GM18873 (cell line): ENCODE measurements around the gene SCYGR6.
"Not testable (repeated sequence)": the region's sequence is repeated elsewhere in the genome, so short reads cannot be mapped to it uniquely, and the experiment has no call there.

Experiments used
- ATAC-seq: cut with Tn5 transposase; IDR thresholded peaks from one replicate; pipeline ENCODE4 v1.9.1; 2021; ENCODE audit warnings: mild to moderate bottlenecking, moderate library complexity, moderate number of reproducible peaks; ENCODE audit not compliant: unreplicated experiment, low FRiP score

Gene SCYGR6, protein sequence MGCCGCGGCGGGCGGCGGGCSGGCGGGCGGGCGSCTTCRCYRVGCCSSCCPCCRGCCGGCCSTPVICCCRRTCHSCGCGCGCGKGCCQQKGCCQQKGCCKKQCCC

GRCh38 chr2:227724394-227725039, at the start of gene SCYGR6:
SCYGR6 (minus strand) TSS chr2:227724757; CDS start chr2:227724757, 0 bp downstream.
- no peak for ATAC-seq

- ATAC-seq = no peak
These were observed 49.6 kb upstream of the SCYGR6 start for GRCh38 chr2:227774011-227774624.

- no peak for ATAC-seq
These were observed 48.4 kb upstream of the SCYGR6 start for GRCh38 chr2:227772932-227773331.

- no peak for ATAC-seq
These were observed 47.7 kb upstream of the SCYGR6 start for GRCh38 chr2:227772197-227772661.

- no peak for ATAC-seq
These were observed 43.3 kb upstream of the SCYGR6 start for GRCh38 chr2:227767830-227768229.

GRCh38 chr2:227766373-227766883, 41.9 kb upstream of the SCYGR6 start:
- ATAC-seq = peak; percentile 89

- ATAC-seq = no peak
These were observed 41.3 kb upstream of the SCYGR6 start for GRCh38 chr2:227765788-227766372.

DNA sequence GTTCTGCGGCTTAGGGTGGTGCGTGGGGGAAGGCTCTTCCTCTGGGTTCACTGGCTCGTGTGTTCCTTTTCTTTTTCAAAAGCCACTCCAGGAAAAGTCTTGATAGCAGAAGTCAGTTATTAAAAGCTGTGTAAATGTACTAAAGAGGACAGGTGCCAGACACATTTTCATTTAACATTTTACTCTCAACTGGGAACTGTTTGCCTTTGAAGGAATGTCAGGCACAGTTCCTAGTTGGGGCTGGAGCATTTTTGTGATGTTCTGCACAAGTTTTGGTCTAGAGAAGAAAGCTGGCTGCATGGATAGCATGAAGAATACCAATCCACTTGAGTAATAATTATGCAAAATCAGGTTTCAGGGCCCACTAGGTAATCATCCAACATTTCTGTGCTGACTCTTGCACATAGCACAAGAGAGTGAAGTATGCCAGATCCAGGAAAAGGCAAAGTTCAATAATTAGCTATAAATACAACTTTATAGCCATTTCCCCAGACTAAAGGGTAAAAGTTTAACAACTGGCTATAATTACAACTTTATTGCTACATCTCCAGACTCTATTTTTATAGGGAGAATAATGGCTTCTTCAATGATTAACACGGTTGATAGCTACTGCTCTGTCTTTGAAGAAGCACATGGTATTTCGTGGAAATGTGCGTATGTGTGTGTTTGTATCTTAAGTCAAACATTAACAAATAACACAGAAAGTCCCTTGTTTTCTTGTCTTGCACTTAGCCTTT, 37.4 kb upstream of the SCYGR6 start:
- ATAC-seq = no peak

DNA sequence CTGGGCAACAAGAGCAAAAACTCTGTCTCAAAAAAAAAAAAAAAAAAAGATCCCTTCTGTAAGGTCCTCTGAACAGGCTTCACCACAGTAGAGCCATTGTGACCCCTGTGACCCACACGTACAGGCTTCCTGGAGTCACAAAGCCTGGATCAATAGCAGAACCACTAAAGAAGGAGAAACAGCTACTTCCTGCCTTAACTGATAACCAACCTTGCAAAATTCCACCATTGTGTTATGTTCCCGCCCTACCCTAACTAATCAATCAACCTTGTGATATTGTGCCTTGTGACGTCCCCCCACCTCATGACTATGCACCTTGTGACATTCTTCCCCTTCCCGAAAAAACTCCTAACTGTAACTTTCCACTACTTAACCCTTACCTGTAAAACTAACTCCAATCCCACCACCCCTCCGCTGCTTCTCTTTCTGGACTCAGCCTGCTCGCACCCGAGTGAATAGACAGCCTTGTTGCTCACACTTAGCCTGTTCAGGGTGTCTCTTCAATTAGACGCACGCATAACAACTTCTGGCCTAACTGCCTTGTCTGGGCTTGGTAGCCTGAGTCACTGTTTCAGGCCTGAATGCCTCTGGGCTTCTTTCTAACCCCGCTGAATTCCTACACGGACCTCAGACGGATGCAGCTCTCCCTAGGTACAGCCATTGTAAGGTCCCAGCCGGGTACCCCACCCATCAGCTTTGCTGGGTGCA, 35.0 kb upstream of the SCYGR6 start:
- no peak for ATAC-seq

DNA sequence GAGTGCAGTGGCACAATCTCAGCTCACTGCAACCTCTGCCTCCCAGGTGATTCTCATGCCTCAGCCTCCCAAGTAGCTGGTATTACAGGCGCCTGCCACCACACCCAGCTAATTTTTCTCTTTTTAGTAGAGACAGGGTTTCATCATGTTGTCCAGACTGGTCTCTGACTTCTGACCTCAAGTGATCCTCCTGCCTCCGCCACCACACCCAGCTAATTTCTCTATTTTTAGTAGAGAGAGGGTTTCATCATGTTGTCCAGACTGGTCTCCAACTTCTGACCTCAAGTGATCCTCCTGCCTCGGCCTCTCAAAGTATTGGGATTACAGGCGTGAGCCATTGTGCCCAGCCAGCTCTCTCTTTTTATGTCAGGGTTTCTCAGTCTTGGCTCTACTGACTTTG, 31.7 kb upstream of the SCYGR6 start:
- not testable (repeated sequence) for ATAC-seq

- no peak for ATAC-seq
These were observed 23.5 kb upstream of the SCYGR6 start for GRCh38 chr2:227748079-227748478.

GRCh38 chr2:227745594-227745993, 21.0 kb upstream of the SCYGR6 start, which contains the start of gene SCYGR8:
SCYGR8 (plus strand) TSS chr2:227745894; CDS start chr2:227745894, 0 bp downstream.
- no peak for ATAC-seq

GRCh38 chr2:227740705-227741104, 16.1 kb upstream of the SCYGR6 start:
- not testable (repeated sequence) for ATAC-seq

DNA sequence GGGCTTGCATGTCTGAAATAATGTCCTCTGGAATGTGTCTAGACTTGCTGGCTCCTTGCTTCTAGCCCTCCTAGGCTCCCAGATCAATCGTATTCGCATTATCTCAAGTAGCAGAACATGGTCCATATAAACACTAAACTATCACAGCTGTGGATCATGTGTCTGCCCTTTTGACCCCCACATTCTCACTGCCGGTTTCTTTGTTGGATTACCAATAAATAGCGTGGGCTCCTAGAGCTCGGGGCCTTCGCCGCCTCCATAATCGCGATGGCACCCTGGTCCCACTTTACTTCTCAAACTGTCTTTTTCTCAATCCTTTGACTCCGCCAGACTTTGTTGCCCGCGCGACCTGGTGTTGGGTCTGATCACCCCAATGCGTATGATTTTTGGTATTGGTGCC, 14.8 kb upstream of the SCYGR6 start:
- no peak for ATAC-seq

DNA sequence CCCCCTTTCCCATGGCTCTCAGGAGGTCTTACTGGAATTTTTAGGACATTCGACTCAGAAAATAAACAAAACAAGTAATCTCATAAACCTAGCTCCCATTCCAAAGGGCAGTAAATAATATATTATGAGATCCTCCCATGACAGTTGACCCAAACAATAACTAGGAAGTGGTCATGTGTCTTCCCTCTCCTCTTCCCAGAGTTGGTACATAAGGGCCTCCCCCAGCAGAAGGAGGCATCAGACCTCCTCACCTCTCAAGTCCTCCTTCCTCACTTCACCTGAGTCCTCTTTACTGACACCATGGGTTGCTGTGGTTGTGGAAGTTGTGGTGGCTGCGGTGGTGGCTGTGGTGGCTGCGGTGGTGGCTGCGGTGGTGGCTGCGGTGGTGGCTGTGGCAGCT, 3.5 kb upstream of the SCYGR6 start, which contains the start of gene SCYGR7:
Gene SCYGR7 (plus strand): TSS at position 301 of the 400 bp plus-strand sequence. CDS start 0 bp downstream, at position 301.
- no peak for ATAC-seq

DNA sequence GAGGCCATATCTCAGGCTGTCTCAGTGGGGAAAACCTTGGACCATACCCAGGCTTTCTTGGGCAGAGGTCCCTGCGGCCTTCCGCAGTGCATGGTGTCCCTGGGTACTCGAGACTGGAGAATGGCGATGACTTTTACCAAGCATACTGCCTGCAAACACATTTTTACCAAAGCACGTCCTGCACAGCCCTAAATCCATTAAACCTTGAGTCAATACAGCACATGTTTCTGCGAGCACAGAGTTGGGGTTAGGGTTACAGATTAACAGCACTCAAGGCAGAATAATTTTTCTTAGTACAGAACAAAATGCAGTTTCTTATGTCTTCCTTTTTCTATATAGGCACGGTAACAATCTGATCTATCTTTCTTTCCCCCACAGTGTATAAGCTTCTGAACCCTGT, 1.7 kb downstream of the SCYGR6 start:
- not testable (repeated sequence) for ATAC-seq

- ATAC-seq = no peak
These were observed 3.9 kb downstream of the SCYGR6 start for GRCh38 chr2:227720680-227721079.

GRCh38 chr2:227719641-227720040, 4.9 kb downstream of the SCYGR6 start:
- no peak for ATAC-seq

- ATAC-seq = no peak
These were observed 6.6 kb downstream of the SCYGR6 start, which contains the start of gene SLC19A3 for GRCh38 chr2:227717687-227718567. SLC19A3 (minus strand) TSS chr2:227718028; CDS start chr2:227702318, 15,710 bp downstream.
